ENCODE data around the gene ATP5PF. TPM values are rescaled to one million over a fixed set of nuclear protein-coding genes. Genes with fewer than 3 reads are reported as not detected.

ATP5PF gene
- polyA plus RNA-seq, 3 donors, result 124 to 360 (median 340) TPM

DNA sequence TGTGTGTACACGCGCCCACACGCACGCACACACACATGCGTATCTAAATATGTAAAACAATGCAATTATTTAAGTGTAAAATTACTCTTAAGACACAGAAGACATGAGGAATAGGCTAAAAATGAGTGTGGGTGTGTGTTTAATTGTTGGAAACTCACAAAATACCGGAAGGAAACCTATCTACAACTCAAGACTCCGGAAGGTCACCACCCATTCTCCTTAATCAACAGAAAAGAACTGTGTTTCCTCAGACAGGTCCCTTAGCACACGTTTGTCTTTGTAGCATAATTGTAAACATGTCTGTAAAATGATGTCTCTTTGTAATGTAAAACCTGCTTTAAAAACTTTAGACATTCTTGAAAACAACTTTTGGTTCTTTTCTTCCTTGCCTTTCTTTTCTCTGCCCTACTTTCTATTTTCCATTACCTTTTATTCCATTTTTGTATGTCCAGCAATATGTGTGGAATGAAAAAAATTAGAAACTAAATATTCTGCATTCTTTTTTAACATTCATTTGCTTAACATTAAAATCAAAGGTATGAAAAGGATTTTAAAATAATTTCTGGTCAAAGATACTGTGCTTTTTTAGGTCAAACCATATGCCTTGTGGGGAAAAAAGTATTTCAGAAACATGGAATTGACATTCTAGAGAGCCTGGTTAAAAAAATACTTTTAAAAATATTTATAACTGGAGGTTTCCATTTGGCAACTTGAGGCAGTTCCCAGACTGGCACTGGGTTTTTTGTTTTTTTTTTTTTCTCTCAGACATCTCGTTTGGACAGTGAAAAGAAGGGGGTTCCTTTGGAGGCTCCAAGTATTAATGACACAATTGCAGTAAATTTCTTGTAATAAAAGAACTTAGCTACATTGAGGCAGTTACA is 46.2 kb downstream of the ATP5PF start:
- no peak overlapping the region for H3K9ac ChIP-seq (ENCODE audit: insufficient read depth, low read length, poor library complexity, severe bottlenecking)
- Mint-ChIP-seq H3K27me3 (ENCODE audit: low read depth in 3 of 3) (peaks cover 0 to 2% (median 0%) of the 10 kb centered on the region in 3 donors), H3K4me3 (no peak overlapping the region), H3K27ac (no peak overlapping the region), H3K9me3 (peaks cover 0 to 2% (median 0%) of the 10 kb centered on the region in 7 donors), H3K36me3 (no peaks in the 10 kb centered on the region), H3K4me1 (peaks cover 9% of the 10 kb centered on the region)
- no peaks in the 10 kb centered on the region for H3K9me3 ChIP-seq (replicated peaks in 1 of 2; ENCODE audit: control insufficient read depth in 1 of 2, insufficient read depth in 1 of 2, low read length in 2 of 2)
- no peaks in the 10 kb centered on the region for H3K79me2 ChIP-seq (ENCODE audit: insufficient read depth, low read length)
- no peaks in the 10 kb centered on the region for H3K36me3 ChIP-seq (replicated peaks in 1 of 2; ENCODE audit: control insufficient read depth in 1 of 2, insufficient read depth in 2 of 2, low read length in 2 of 2)
- no peaks in the 10 kb centered on the region for H4K20me1 ChIP-seq (ENCODE audit: insufficient read depth, low read length)
- intact Hi-C loops (cut with micrococcal nuclease), result no loop called here
- H3K27me3 ChIP-seq (ENCODE audit: control insufficient read depth in 2 of 2, insufficient read depth in 2 of 2, low read length in 2 of 2), result no peaks in the 10 kb centered on the region
- no peak overlapping the region for H2AFZ ChIP-seq (ENCODE audit: insufficient read depth, low read depth, low read length, poor library complexity, severe bottlenecking)
- H3K4me2 ChIP-seq (replicated peaks; ENCODE audit: extremely low read depth, low read length, poor library complexity, severe bottlenecking), result no peak overlapping the region
- no peak overlapping the region for H3K4me3 ChIP-seq (replicated peaks in 1 of 3; ENCODE audit: low read depth in 2 of 3, low read length in 3 of 3)
- TF ChIP-seq, protein P1, sequence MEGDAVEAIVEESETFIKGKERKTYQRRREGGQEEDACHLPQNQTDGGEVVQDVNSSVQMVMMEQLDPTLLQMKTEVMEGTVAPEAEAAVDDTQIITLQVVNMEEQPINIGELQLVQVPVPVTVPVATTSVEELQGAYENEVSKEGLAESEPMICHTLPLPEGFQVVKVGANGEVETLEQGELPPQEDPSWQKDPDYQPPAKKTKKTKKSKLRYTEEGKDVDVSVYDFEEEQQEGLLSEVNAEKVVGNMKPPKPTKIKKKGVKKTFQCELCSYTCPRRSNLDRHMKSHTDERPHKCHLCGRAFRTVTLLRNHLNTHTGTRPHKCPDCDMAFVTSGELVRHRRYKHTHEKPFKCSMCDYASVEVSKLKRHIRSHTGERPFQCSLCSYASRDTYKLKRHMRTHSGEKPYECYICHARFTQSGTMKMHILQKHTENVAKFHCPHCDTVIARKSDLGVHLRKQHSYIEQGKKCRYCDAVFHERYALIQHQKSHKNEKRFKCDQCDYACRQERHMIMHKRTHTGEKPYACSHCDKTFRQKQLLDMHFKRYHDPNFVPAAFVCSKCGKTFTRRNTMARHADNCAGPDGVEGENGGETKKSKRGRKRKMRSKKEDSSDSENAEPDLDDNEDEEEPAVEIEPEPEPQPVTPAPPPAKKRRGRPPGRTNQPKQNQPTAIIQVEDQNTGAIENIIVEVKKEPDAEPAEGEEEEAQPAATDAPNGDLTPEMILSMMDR (IDR thresholded peaks at IDR 0.05), result no peak
- WGBS (ENCODE audit: insufficient coverage), result no CpG with 5 or more reads among the region's 9 CpGs
- no peaks in the 10 kb centered on the region for H3K4me1 ChIP-seq (ENCODE audit: control insufficient read depth in 1 of 2, insufficient read depth in 2 of 2, low read length in 2 of 2)
- H3K27ac ChIP-seq (ENCODE audit: low read depth in 1 of 2, low read length in 2 of 2), result no peak overlapping the region
- DNase-seq, result no peak

- no peak for DNase-seq
- H3K4me1 ChIP-seq (ENCODE audit: control insufficient read depth in 1 of 2, insufficient read depth in 2 of 2, low read length in 2 of 2), result no peaks in the 10 kb centered on the region
- no peaks in the 10 kb centered on the region for H3K27me3 ChIP-seq (ENCODE audit: control insufficient read depth in 2 of 2, insufficient read depth in 2 of 2, low read length in 2 of 2)
- Mint-ChIP-seq H3K36me3 (no peaks in the 10 kb centered on the region), H3K27ac (no peak overlapping the region), H3K4me1 (peaks cover 9% of the 10 kb centered on the region), H3K4me3 (no peak overlapping the region), H3K27me3 (ENCODE audit: low read depth in 3 of 3) (peaks cover 0 to 2% (median 0%) of the 10 kb centered on the region in 3 donors), H3K9me3 (peaks cover 0 to 2% (median 0%) of the 10 kb centered on the region in 7 donors)
- H3K36me3 ChIP-seq (replicated peaks in 1 of 2; ENCODE audit: control insufficient read depth in 1 of 2, insufficient read depth in 2 of 2, low read length in 2 of 2), result no peaks in the 10 kb centered on the region
- 93% methylated on average over 2 of the region's 4 CpGs for WGBS (ENCODE audit: insufficient coverage)
- intact Hi-C loops (cut with micrococcal nuclease), result no loop called here
- no peaks in the 10 kb centered on the region for H4K20me1 ChIP-seq (ENCODE audit: insufficient read depth, low read length)
- H2AFZ ChIP-seq (ENCODE audit: insufficient read depth, low read depth, low read length, poor library complexity, severe bottlenecking), result no peak overlapping the region
- H3K79me2 ChIP-seq (ENCODE audit: insufficient read depth, low read length), result no peaks in the 10 kb centered on the region
- no peak overlapping the region for H3K4me2 ChIP-seq (replicated peaks; ENCODE audit: extremely low read depth, low read length, poor library complexity, severe bottlenecking)
- no peak overlapping the region for H3K27ac ChIP-seq (ENCODE audit: low read depth in 1 of 2, low read length in 2 of 2)
- no peaks in the 10 kb centered on the region for H3K9me3 ChIP-seq (replicated peaks in 1 of 2; ENCODE audit: control insufficient read depth in 1 of 2, insufficient read depth in 1 of 2, low read length in 2 of 2)
- no peak overlapping the region for H3K9ac ChIP-seq (ENCODE audit: insufficient read depth, low read length, poor library complexity, severe bottlenecking)
- H3K4me3 ChIP-seq (replicated peaks in 1 of 3; ENCODE audit: low read depth in 2 of 3, low read length in 3 of 3), result no peak overlapping the region
- TF ChIP-seq, protein P1 (IDR thresholded peaks at IDR 0.05), result no peak
Measured at GRCh38 chr21:25687787-25688186, 46.9 kb downstream of the ATP5PF start.

Data from CD14-positive monocyte (primary cell).